Stimulated activated effector memory CD8-positive, alpha-beta T cell treated with anti-CD3 and anti-CD28 coated beads, Interleukin-12 subunit alpha, Interleukin-12 subunit beta, amount 100 ng/mL, for 72 hours (primary cell): ENCODE results near the gene HOMER3.
A peak's percentile ranks its signal among the peaks of the same experiment; 100 is the strongest.
"Not testable (repeated sequence)": the region's sequence is repeated elsewhere in the genome, so short reads cannot be mapped to it uniquely, and the experiment has no call there.

Source experiments
- ATAC-seq: fragments of 150-1000 bp; cut with Tn5 transposase; 2 replicates; pipeline ENCODE4 v1.10.0; 2021
- DNase-seq, 2 donors: peaks; one replicate each; pipeline ENCODE4 v3.0.0; 2021 to 2022; ENCODE audit warnings: low spot score in 2 of 2
- H3K27ac Mint-ChIP-seq: one replicate; pipeline ENCODE4 v1.8.0; 2022; ENCODE audit warnings: mild to moderate bottlenecking, mixed read lengths
- H3K36me3 Mint-ChIP-seq: one replicate; pipeline ENCODE4 v1.8.0; 2022; ENCODE audit warnings: mild to moderate bottlenecking, mixed read lengths
- H3K4me1 Mint-ChIP-seq: one replicate; pipeline ENCODE4 v1.8.0; 2022; ENCODE audit warnings: mixed read lengths
- H3K4me3 Mint-ChIP-seq: one replicate; pipeline ENCODE4 v1.8.0; 2022; ENCODE audit warnings: mild to moderate bottlenecking, mixed read lengths
- H3K9me3 Mint-ChIP-seq: one replicate; pipeline ENCODE4 v1.8.0; 2022; ENCODE audit warnings: mixed read lengths

Gene HOMER3

DNA sequence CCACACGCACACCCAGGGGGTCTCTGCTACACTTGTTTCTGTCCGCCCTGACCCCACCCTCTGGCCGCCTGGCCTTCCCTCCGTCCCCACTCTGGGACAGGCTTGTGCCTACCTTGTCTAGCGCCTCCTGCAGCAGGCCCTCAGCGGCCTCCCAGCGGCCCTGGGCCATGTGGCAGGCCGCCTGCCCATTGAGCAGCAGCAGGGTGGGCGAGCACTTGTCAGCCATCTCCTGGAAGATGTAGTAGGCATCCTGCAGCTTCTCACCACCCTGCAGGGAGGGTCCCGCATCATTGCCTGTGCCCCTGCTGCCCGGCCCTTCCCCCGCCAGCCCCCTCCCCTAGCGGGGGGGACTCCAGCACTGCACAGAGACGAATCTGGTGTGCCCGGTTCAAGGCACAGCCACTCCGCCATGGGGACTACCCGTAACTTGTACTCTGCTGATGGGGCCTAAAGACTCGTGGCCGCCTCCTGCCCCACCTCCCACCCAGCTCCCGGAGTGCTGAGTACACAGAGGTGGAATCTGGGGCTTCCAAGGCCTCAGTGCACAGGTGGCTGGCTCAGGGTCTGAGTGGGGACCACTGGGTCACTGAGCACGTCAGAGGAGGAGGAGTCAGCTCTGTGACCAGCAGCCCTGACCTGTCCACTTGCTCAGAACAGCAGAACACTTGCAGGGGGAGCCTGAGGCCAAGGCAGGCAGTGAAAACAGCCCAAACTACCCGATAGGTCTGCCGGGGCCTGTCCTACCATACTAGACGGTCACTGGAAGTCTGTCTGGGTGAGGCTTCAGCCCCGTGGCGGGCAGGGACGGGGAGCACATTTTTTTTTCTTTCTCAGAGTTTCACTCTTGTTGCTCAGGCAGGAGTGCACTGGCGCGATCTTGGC lies 37.6 kb downstream of the HOMER3 start:
- ATAC-seq: no peak
- no peaks in the 10 kb centered on the region for H3K9me3 Mint-ChIP-seq
- no peak overlapping the region for H3K4me3 Mint-ChIP-seq
- peak overlapping the region; percentile 61 for H3K27ac Mint-ChIP-seq
- H3K36me3 Mint-ChIP-seq: peaks cover 53% of the 10 kb centered on the region
- no peak for DNase-seq
- no peaks in the 10 kb centered on the region for H3K4me1 Mint-ChIP-seq

DNA sequence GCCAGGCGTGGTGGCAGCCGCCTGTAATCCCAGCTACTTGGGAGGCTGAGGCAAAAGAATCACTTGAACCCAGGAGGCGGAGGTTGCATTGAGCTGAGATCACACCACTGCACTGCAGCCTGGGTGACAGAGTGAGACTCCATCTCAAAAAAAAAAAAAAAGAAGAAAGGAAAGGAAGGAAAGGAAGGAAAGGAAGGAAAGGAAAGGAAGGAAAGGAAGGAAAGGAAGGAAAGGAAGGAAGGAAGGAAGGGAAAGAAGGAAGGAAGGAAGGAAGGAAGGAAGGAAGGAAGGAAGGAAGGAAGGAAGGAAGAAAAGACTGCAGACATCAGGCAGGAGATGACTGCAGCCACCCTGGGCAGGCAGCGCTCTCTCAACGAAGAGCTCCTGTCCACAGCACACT lies 38.5 kb downstream of the HOMER3 start:
- not testable (repeated sequence) for DNase-seq, ATAC-seq, H3K9me3 Mint-ChIP-seq, H3K4me3 Mint-ChIP-seq, H3K4me1 Mint-ChIP-seq
- Mint-ChIP-seq H3K36me3 (peaks cover 57% of the 10 kb centered on the region), H3K27ac (peak overlapping the region; percentile 56)

DNA sequence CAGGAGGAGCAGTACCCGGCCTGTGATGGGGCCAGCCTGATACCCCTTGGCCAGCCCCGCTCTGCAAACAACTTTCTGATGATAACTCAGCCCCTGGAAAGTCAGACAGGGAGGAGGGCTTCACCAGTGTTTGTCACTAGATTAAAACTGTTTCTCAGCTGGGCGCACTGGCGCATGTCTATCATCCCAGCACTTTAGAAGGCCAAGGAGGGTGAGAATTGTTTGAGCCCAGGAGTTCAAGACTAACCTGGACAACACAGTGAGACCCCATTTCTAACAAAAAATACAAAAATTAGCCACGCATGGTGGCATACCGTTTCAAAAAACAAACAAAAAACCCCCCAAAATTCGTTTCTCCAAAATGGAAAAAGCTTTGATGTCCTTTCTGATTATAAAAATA lies 39.5 kb downstream of the HOMER3 start:
- Mint-ChIP-seq H3K36me3 (peaks cover 58% of the 10 kb centered on the region), H3K4me3 (no peak overlapping the region), H3K9me3 (no peaks in the 10 kb centered on the region), H3K27ac (no peak overlapping the region), H3K4me1 (peaks cover 12% of the 10 kb centered on the region)
- ATAC-seq: no peak
- DNase-seq: no peak

DNA sequence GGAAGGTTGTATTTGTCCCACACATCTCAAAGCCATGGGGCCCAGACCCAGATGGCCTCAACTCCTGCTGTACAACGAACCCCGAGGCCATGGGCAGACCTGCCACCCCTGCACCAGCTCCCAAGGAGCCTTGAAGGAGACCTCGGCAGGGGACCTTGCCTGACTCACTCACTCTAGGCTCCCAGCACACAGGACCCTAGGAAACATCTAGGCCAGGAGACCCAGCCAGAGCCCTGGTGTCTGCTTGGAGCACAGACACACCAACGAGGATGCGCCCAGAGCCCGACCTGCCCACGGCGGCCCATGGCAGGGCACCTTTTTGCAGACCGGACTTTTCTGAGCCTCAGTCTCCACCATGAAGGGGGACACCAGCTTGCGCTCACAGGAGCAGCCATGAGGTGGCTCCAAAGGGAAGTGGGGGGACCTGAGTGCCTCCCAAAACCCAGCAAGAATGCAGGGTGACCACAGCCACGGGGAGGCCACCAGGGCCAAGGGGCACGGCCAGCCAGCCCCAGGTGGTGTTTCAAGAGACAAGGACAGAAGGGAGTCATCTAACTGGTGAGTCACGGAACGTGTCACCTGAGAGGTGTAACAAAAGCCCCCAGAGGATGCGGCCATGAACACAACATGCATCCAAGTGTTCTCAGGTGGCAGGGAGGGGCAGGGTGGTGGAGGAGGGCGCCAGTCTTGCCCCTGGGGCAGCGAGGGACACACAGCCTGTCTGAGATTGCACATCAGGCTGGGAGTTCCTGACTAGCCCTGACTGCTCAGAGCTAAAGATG lies 40.1 kb downstream of the HOMER3 start:
- DNase-seq (no peak), ATAC-seq (no peak)
- Mint-ChIP-seq H3K4me3 (no peak overlapping the region), H3K27ac (no peak overlapping the region), H3K9me3 (no peaks in the 10 kb centered on the region), H3K36me3 (peaks cover 52% of the 10 kb centered on the region), H3K4me1 (peaks cover 16% of the 10 kb centered on the region)

DNA sequence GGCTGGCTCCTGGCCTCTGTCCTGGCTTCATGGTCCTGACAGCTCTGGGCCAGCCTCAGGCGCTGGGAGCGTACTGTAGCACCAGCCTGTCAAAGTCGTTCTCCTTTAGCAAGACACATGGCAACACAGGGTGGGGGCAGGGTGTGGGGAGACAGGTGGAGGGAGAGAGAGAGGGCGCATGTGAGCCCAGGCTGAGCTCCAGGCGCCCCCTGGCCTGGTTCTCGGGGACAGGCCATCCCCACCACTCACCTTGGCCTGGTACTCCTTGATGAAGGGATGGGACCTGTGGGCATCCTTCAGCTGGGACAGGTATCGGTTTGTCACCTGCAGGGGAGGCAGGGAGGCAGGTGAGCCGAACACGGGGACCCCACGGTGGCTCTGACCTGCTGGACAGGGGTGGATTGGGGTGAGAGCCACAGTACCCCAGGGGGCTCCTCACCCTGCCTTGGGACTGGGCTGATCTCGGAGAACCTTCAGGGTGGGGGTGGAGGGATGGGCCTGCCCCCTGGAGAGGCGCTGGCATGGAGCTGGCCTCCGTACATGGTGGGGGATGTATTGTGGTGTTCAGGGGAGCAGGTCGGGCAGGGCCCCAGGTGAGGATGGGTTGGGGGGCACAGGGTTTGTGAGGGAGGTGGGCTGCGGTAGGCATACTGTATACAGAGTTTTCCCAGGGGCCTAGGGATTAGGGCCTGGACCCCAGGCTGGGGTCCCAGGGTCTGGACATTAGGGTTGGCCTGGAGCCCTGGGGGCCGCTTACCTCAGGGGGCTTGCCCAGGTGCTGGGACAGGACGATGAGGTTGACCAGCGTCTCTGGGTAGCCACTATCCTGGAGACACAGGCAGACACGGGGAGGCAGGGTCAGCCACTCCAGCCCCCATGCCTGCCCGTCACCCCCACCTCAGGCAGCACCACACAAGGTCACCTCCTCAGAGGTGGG lies 41.1 kb downstream of the HOMER3 start:
- no peak for ATAC-seq
- no peak overlapping the region for H3K4me3 Mint-ChIP-seq
- H3K4me1 Mint-ChIP-seq: peaks cover 16% of the 10 kb centered on the region
- no peaks in the 10 kb centered on the region for H3K9me3 Mint-ChIP-seq
- DNase-seq: no peak
- H3K36me3 Mint-ChIP-seq: peaks cover 42% of the 10 kb centered on the region
- no peak overlapping the region for H3K27ac Mint-ChIP-seq

DNA sequence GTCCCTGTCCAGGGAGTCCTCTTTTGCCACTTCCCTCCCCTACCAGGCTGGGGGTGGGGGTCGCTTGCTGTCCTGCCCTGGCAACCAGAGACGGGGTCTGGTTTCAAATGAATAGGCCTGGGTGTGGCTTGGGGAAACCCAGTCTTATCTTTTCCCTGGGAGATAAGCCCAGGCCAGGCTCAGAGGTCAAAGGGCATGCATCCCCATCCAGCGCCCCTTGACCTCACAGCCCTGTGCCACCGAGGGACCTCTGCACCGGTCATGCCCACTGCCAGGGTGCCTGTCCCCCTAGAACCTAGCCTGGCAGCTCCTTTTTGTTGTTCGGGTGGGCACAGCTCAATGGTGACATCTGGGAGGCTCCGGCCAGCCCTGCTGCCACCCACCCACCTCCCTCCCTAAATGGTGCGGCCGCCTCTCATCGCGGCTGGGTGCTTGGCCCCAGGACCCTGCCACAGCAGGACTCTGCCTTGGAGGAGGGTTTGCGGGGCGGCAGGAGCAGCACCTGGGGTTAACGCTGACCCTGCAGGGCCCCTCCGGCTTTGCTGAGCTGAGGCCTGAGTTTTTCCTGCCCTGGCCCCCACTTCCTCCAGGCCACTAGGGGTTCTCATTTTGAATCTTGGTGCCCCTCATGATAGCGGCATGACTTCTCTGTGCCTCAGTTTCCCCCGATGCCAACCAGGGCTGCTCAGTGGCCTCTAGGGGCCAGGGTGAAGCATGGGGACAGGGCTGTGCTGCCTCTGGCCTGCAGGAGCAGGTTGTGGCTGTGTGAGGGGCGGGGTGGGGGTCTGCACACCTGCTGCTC lies 42.2 kb downstream of the HOMER3 start:
- H3K9me3 Mint-ChIP-seq: no peaks in the 10 kb centered on the region
- H3K36me3 Mint-ChIP-seq: peaks cover 38% of the 10 kb centered on the region

DNA sequence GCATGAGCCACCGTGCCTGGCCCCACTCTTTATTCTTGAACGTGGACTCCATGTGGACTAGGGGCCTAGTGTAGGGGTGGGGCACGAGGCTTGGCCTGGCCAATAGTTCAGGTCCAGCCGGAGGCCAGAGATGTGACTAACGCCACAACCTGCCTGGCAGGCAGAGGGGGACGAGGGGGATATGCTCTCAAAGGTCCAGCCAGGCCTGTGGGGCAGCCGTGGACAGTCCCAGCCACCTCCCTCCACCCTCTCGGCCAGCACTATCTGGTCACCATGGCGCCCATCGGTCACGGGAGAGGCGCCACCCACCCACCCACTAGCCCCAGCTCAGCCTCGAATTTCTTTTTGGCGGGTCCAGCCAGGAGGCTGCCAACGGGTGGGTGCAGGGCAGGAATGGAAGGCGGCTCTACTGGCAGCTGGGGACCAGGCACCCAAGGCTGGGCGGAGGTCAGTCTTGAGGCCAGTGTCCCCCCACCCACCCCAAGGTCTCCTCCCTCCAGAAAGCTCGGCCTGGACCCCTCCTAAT lies 42.9 kb downstream of the HOMER3 start:
- no peak overlapping the region for H3K27ac Mint-ChIP-seq
- no peak overlapping the region for H3K4me3 Mint-ChIP-seq
- ATAC-seq (no peak), DNase-seq (no peak)
- H3K36me3 Mint-ChIP-seq: peaks cover 31% of the 10 kb centered on the region
- H3K9me3 Mint-ChIP-seq: no peaks in the 10 kb centered on the region
- H3K4me1 Mint-ChIP-seq: peaks cover 16% of the 10 kb centered on the region

More for the DNA sequence above, 42.2 kb downstream of the HOMER3 start:
- Mint-ChIP-seq H3K4me1 (peaks cover 16% of the 10 kb centered on the region), H3K4me3 (no peak overlapping the region), H3K27ac (no peak overlapping the region)
- ATAC-seq: no peak
- no peak for DNase-seq

DNA sequence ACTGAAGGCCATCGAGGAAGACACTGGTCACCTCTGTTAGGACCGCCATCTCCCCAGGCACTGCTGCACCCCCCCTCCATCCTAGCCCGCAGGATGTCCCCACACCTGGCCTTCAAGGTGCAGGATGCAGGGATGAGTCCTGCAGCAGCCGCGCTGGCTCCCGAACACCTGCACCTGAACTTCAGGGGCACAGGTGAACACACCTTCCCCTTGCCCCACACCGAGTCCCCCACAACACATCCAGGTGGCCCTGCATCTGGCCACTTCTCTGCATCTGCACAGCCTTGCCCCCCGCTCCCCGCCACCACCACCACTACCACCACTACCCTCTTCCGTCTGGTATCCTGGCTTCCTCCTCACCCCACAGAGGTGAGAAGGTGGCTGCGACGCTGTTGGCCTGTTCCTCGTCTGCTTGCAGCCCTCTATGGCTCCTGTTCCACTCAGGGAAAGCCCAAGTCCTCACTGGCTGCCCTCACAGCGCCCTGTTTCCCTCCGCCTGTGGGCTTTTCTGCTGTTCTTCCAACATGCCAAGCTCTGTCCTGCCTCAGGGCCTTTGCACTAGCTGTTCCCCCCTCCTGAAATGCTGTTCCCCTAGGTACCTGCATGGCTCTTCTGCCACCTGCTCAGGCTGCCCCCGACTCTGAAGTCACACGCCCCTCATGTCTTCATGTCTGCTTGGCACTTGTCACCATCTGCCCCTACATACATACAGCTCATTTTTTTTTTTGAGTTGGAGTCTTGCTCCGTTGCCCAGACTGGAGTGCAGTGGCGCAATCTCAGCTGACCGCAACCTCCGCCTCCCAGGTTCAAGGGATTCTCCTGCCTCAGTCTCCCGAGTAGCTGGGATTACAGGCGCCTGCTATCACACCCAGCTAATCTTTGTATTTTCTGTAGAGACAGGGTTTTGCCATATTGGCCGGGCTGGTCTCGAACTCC lies 43.7 kb downstream of the HOMER3 start:
- no peak for DNase-seq
- ATAC-seq: peak; percentile 29
- H3K4me1 Mint-ChIP-seq: peaks cover 16% of the 10 kb centered on the region
- no peaks in the 10 kb centered on the region for H3K9me3 Mint-ChIP-seq
- H3K4me3 Mint-ChIP-seq: peak overlapping the region; percentile 3
- peaks cover 23% of the 10 kb centered on the region for H3K36me3 Mint-ChIP-seq
- no peak overlapping the region for H3K27ac Mint-ChIP-seq

DNA sequence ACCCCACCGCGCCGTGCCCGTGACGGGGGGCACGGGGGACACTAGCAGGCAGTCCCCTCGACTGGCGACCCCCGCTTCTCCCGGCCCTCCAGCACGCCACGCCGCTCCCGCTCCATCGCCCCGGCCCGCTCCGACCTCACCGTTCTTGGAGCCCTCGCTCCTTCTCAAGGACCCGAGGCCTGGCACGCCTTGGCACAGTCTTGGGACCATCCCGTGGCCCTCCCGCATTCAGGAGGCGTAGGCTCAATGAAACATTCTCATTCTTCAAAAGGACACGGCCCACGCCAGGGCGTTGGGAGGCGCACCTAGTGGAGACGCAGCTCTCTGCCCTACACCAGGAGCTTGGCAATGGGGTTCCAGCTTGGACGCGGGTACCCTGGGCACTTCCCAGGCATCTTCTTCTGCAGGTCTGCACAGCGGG lies 44.6 kb downstream of the HOMER3 start:
- H3K4me1 Mint-ChIP-seq: peaks cover 16% of the 10 kb centered on the region
- H3K27ac Mint-ChIP-seq: no peak overlapping the region
- H3K9me3 Mint-ChIP-seq: no peaks in the 10 kb centered on the region
- DNase-seq (no peak), ATAC-seq (no peak)
- H3K36me3 Mint-ChIP-seq: peaks cover 14% of the 10 kb centered on the region
- H3K4me3 Mint-ChIP-seq: peak overlapping the region; percentile 59

DNA sequence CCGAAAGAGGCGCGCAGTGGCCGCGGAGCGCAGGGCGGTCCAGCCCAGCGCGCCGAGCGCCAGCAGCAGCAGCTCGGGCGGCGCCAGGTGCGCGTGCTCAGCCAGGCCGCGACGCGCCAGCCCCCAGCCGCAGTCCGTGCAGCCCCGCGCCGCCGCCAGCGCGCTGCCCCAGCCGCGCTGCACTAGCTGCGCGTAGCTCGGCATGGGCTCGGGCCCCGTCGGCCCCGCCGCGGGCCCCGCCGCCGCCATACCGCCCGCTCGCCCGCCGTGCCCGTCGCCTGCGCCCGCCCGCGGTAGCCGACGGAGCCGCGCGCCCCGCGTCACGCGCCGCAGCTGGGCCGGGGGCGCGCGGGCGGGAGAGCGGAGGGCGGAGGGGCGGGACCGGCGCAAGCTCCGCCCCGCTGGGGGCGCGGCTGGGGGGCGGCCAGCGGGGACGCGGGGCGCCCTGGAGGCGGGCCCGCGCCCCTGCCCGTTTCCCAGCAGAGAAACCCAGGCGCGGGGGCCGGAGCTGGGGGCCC lies 45.1 kb downstream of the HOMER3 start, which contains the start of gene CERS1:
Gene CERS1, minus strand, starts transcription at position 335 of the 518 bp plus-strand sequence. Its CDS starts 86 bp downstream, at position 249.
- ATAC-seq: no peak

DNA sequence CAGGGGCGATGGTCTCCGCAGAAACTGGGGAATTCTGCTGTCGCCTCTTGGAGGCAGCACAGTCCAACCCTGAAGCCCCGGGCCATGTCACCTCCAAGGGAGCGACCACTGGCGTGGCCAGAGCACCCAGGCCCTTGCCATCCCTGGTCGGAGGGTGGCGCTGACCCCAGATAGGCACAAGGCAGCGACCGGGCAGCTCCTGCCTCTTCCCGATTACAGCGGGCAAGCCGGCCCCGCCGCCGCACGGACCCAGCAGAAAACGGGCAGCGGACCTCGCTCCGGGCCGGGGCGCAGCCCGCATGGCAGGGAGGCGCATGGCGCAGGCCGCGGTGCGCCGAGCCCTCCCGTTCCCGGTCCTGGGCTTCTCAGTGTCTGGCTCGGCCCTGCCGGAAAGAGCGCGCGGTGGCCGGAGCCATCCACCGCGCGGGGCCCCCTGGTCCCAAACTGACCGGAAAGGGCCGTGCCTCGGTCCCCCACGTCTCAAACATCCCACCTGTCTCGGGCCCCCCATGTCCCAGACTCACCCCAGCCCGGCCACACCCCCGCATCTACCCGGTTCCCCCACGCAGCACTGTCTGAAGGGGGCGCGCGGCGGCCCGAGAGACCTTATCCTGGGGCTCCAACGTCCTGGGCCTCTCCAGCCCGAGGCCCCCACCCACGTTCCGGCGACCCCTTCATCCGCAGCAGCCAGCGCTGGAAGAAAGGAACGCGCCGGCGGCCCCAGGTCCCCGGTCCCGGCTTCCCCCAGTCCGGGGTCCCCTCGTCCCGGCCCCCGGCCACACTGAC lies 45.8 kb downstream of the HOMER3 start:
- Mint-ChIP-seq H3K9me3 (no peaks in the 10 kb centered on the region), H3K27ac (no peak overlapping the region), H3K36me3 (peaks cover 12% of the 10 kb centered on the region), H3K4me3 (peak overlapping the region; percentile 16), H3K4me1 (peaks cover 16% of the 10 kb centered on the region)
- DNase-seq (no peak), ATAC-seq (no peak)

More for the DNA sequence above, 45.1 kb downstream of the HOMER3 start, which contains the start of gene CERS1:
- Mint-ChIP-seq H3K36me3 (peaks cover 12% of the 10 kb centered on the region), H3K9me3 (no peaks in the 10 kb centered on the region), H3K4me1 (peaks cover 16% of the 10 kb centered on the region), H3K27ac (no peak within 1 kb of the TSS), H3K4me3 (peak within 1 kb of the TSS; percentile 59)
- DNase-seq: no peak

DNA sequence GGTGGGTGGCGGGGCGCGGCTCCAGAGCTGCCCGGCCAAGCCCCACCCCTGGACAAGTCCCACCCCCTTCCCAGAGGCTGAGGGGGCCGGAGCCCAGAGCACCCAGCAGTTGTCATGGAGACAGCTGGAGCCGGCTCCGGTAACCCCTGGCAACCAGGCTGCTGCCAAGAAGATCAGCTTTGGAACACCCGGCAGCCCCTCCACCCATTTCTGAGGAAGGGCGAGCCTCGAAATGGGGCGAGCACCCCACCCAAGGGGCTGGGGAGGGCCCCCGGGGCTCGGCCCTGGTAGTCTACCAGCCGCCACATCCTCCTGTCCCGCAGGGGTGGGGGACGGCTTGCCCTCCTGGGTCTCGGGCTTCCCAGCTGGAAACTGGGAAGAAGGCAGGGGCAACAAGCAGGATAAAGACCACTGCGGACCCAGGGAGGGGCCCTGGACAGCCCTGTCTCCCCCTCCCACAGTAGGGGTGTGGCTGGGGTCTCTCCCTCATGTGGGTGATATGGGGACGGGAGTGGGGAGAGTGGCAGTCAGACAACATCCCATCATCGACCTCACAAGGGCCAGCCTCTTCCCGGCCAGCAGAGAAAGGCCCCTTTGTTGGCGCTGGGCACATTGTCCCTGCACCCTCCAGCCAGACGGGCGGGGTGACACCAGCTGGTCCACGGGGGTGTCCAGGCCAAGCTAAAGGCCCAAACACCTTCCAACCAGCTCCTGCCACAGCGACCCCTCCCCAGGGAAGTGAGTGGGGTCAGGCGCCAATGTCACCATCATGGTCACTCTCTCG lies 46.6 kb downstream of the HOMER3 start:
- peaks cover 4% of the 10 kb centered on the region for H3K36me3 Mint-ChIP-seq
- peaks cover 16% of the 10 kb centered on the region for H3K4me1 Mint-ChIP-seq
- peak overlapping the region; percentile 16 for H3K4me3 Mint-ChIP-seq
- DNase-seq (no peak), ATAC-seq (no peak)
- no peak overlapping the region for H3K27ac Mint-ChIP-seq
- no peaks in the 10 kb centered on the region for H3K9me3 Mint-ChIP-seq
